ENCODE data around the gene ASPM.
A peak's percentile ranks its signal among the peaks of the same experiment; 100 is the strongest.
"Not testable (repeated sequence)": the region's sequence is repeated elsewhere in the genome, so short reads cannot be mapped to it uniquely, and the experiment has no call there.

Gene ASPM

DNA sequence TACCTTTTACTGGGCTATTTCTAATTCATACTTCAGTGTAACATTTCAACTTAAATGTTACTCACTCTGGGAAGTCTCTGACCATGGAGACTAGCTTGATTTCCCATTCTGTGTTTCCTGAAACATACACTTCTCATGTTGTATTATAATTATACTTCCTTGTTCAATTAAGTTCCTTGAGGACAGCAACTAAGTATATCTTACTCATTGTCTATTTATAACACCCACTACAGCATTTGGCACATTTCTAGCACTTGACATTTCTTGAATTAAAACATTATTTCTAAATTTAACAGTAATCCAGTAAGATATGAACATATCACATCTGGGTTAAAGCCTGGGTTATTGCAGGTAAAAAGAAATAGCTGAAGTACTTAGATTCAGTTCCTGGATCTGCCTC, 47.0 kb downstream of the ASPM start:
- no peaks in the 10 kb centered on the region for H3K9me3 ChIP-seq (ENCODE audit: insufficient read depth, low read depth, low read length)
- no peak overlapping the region for H2AK5ac ChIP-seq (ENCODE audit: low read length)
- H2AFZ ChIP-seq (ENCODE audit: insufficient read depth, low read length, poor library complexity): no peak overlapping the region
- DNase-seq: no peak
- no peak overlapping the region for H3K4ac ChIP-seq (ENCODE audit: low read depth, low read length)
- H3K9ac ChIP-seq (ENCODE audit: low read length): no peak overlapping the region
- no peaks in the 10 kb centered on the region for H3K79me2 ChIP-seq (ENCODE audit: control insufficient read depth, insufficient read depth, low read length, poor library complexity)
- peaks cover 0 to 5% of the 10 kb centered on the region in 2 experiments for H3K36me3 ChIP-seq (ENCODE audit: control insufficient read depth in 1 of 2, insufficient read depth in 2 of 2, low read length in 2 of 2)
- H3K4me2 ChIP-seq (ENCODE audit: low read length): no peak overlapping the region
- H3K23ac ChIP-seq (ENCODE audit: low read length): no peak overlapping the region
- H3K18ac ChIP-seq (ENCODE audit: low read length): no peak overlapping the region
- H2BK5ac ChIP-seq (ENCODE audit: low read depth, low read length, poor library complexity): no peak overlapping the region
- no peak overlapping the region for H3K14ac ChIP-seq (ENCODE audit: low read length)
- H2BK120ac ChIP-seq (ENCODE audit: insufficient read depth, low read length, poor library complexity): no peak overlapping the region
- H4K8ac ChIP-seq (ENCODE audit: low read depth, low read length): no peak overlapping the region
- H3K27me3 ChIP-seq (ENCODE audit: insufficient read depth, low read length): no peaks in the 10 kb centered on the region
- no peak overlapping the region for H4K91ac ChIP-seq (ENCODE audit: low read depth, low read length)
- no peak overlapping the region for H3K27ac ChIP-seq (ENCODE audit: low read depth, low read length)
- H3K4me1 ChIP-seq (ENCODE audit: control insufficient read depth in 1 of 2, insufficient read depth in 2 of 2, low read length in 2 of 2): no peaks in the 10 kb centered on the region
- H3K4me3 ChIP-seq (ENCODE audit: low read depth, low read length): no peak overlapping the region
- H2BK12ac ChIP-seq (ENCODE audit: low read length): no peak overlapping the region
- no peaks in the 10 kb centered on the region for H3K79me1 ChIP-seq (ENCODE audit: low read length)
- no peak overlapping the region for H4K12ac ChIP-seq (ENCODE audit: low read depth, low read length)

DNA sequence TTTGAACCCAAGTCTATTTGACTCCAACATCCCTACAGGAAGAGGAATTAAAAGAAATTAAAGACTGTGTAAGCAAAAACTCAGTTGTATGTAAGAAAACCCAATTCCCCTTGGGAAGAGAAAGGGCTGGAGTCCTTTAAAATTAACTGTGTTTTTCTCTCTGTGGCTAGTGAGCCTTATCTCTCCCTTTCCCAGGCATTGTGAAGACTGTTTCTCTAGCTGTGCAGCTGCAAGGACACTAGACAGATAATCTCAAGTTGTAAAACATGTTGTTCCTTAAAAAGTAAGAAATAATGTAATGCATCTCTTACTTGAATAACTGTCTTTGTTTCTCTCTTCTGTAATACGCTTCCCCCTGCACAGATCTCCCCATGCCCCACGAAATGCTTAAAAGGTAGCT, 49.5 kb downstream of the ASPM start:
- not testable (repeated sequence) for H2BK12ac ChIP-seq (ENCODE audit: low read length); H3K79me1 ChIP-seq (ENCODE audit: low read length); H4K12ac ChIP-seq (ENCODE audit: low read depth, low read length); H4K91ac ChIP-seq (ENCODE audit: low read depth, low read length); H3K36me3 ChIP-seq (ENCODE audit: control insufficient read depth in 1 of 2, insufficient read depth in 2 of 2, low read length in 2 of 2); H3K4me2 ChIP-seq (ENCODE audit: low read length); H3K9ac ChIP-seq (ENCODE audit: low read length); H3K4me3 ChIP-seq (ENCODE audit: low read depth, low read length); H3K14ac ChIP-seq (ENCODE audit: low read length); DNase-seq; H3K79me2 ChIP-seq (ENCODE audit: control insufficient read depth, insufficient read depth, low read length, poor library complexity); H4K8ac ChIP-seq (ENCODE audit: low read depth, low read length); H3K4ac ChIP-seq (ENCODE audit: low read depth, low read length); H2AK5ac ChIP-seq (ENCODE audit: low read length); H3K23ac ChIP-seq (ENCODE audit: low read length); H3K4me1 ChIP-seq (ENCODE audit: control insufficient read depth in 1 of 2, insufficient read depth in 2 of 2, low read length in 2 of 2); H2AFZ ChIP-seq (ENCODE audit: insufficient read depth, low read length, poor library complexity); H3K27me3 ChIP-seq (ENCODE audit: insufficient read depth, low read length); H2BK120ac ChIP-seq (ENCODE audit: insufficient read depth, low read length, poor library complexity); H3K27ac ChIP-seq (ENCODE audit: low read depth, low read length); H3K18ac ChIP-seq (ENCODE audit: low read length); H2BK5ac ChIP-seq (ENCODE audit: low read depth, low read length, poor library complexity); H3K9me3 ChIP-seq (ENCODE audit: insufficient read depth, low read depth, low read length)
- WGBS (ENCODE audit: extremely low coverage, insufficient coverage, insufficient read length): no CpG with 5 or more reads among the region's 2 CpGs

DNA sequence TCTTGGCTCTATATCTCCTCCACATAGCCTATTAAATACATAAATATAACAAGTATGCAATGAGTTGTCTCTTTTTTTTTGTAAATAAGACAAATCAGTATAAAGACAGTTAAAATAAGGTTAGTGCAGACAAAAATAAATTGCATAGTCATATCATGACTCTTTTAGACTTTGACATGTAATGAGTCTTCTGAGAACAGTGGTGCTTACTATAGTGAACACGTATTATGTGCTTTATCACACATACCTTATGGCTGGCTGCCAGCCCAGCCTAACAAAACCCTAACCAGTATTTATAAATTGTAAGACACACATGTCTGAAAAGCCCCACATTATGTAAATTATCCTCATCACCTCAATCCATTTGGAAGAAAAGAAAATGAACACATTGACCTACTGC, 50.3 kb downstream of the ASPM start:
- no peak overlapping the region for H4K12ac ChIP-seq (ENCODE audit: low read depth, low read length)
- H3K9me3 ChIP-seq (ENCODE audit: insufficient read depth, low read depth, low read length): no peaks in the 10 kb centered on the region
- H3K36me3 ChIP-seq (ENCODE audit: control insufficient read depth in 1 of 2, insufficient read depth in 2 of 2, low read length in 2 of 2): no peaks in the 10 kb centered on the region
- H2AFZ ChIP-seq (ENCODE audit: insufficient read depth, low read length, poor library complexity): no peak overlapping the region
- H2AK5ac ChIP-seq (ENCODE audit: low read length): no peak overlapping the region
- no CpG with 5 or more reads among the region's 1 CpG for WGBS (ENCODE audit: extremely low coverage, insufficient coverage, insufficient read length)
- no peak overlapping the region for H3K18ac ChIP-seq (ENCODE audit: low read length)
- no peak overlapping the region for H2BK120ac ChIP-seq (ENCODE audit: insufficient read depth, low read length, poor library complexity)
- no peak overlapping the region for H3K9ac ChIP-seq (ENCODE audit: low read length)
- no peak overlapping the region for H4K8ac ChIP-seq (ENCODE audit: low read depth, low read length)
- H3K14ac ChIP-seq (ENCODE audit: low read length): no peak overlapping the region
- no peaks in the 10 kb centered on the region for H3K4me1 ChIP-seq (ENCODE audit: control insufficient read depth in 1 of 2, insufficient read depth in 2 of 2, low read length in 2 of 2)
- no peaks in the 10 kb centered on the region for H3K79me1 ChIP-seq (ENCODE audit: low read length)
- H3K23ac ChIP-seq (ENCODE audit: low read length): no peak overlapping the region
- no peak for DNase-seq
- no peak overlapping the region for H3K4me3 ChIP-seq (ENCODE audit: low read depth, low read length)
- no peak overlapping the region for H3K27ac ChIP-seq (ENCODE audit: low read depth, low read length)
- no peak overlapping the region for H4K91ac ChIP-seq (ENCODE audit: low read depth, low read length)
- no peaks in the 10 kb centered on the region for H3K27me3 ChIP-seq (ENCODE audit: insufficient read depth, low read length)
- no peak overlapping the region for H3K4me2 ChIP-seq (ENCODE audit: low read length)
- H3K4ac ChIP-seq (ENCODE audit: low read depth, low read length): no peak overlapping the region
- H2BK12ac ChIP-seq (ENCODE audit: low read length): no peak overlapping the region
- H3K79me2 ChIP-seq (ENCODE audit: control insufficient read depth, insufficient read depth, low read length, poor library complexity): no peaks in the 10 kb centered on the region
- H2BK5ac ChIP-seq (ENCODE audit: low read depth, low read length, poor library complexity): no peak overlapping the region

DNA sequence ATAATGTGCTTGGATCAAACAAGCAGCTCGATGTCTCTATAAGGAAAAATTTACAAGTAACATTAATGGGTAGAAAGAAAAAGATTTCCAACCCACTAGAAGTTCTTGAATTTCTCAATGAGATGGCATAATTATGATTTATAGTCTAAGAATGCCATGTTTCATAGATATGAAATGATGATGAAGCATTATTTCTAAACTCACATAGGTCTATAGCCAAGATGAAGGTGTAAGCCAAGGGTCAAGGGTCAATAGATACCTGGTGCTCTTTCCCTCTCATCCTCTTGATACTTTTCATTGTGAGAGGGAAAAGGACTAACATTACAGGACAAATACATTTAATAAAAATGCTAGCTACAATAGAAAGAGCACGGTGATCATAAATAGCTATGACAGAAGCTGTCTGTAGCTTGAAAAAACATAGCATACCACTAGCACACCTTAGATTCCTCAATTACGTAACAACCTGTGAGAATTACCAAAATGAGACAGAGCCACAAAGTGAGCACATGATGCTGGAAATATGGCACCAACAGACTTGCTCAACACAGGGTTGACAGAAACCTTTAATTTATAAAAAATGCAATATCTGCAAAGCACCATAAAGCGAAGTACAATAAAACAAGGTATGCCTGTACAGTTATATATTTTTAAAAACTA, 53.1 kb downstream of the ASPM start:
- Histone ChIP-seq H3K4me3 (ENCODE audit: low read depth, low read length) (no peak overlapping the region), H3K14ac (ENCODE audit: low read length) (no peak overlapping the region), H3K36me3 (ENCODE audit: control insufficient read depth in 1 of 2, insufficient read depth in 2 of 2, low read length in 2 of 2) (peaks cover 0 to 1% of the 10 kb centered on the region in 2 experiments), H3K27ac (ENCODE audit: low read depth, low read length) (no peak overlapping the region), H3K4me2 (ENCODE audit: low read length) (no peak overlapping the region), H3K9ac (ENCODE audit: low read length) (no peak overlapping the region), H2BK12ac (ENCODE audit: low read length) (no peak overlapping the region), H3K4ac (ENCODE audit: low read depth, low read length) (no peak overlapping the region), H2BK5ac (ENCODE audit: low read depth, low read length, poor library complexity) (no peak overlapping the region), H3K23ac (ENCODE audit: low read length) (no peak overlapping the region), H3K18ac (ENCODE audit: low read length) (no peak overlapping the region), H3K4me1 (ENCODE audit: control insufficient read depth in 1 of 2, insufficient read depth in 2 of 2, low read length in 2 of 2) (no peaks in the 10 kb centered on the region), H3K27me3 (ENCODE audit: insufficient read depth, low read length) (no peaks in the 10 kb centered on the region), H4K8ac (ENCODE audit: low read depth, low read length) (no peak overlapping the region), H3K79me1 (ENCODE audit: low read length) (no peaks in the 10 kb centered on the region), H2AK5ac (ENCODE audit: low read length) (no peak overlapping the region), H2BK120ac (ENCODE audit: insufficient read depth, low read length, poor library complexity) (no peak overlapping the region), H2AFZ (ENCODE audit: insufficient read depth, low read length, poor library complexity) (no peak overlapping the region), H4K91ac (ENCODE audit: low read depth, low read length) (no peak overlapping the region), H3K9me3 (ENCODE audit: insufficient read depth, low read depth, low read length) (no peaks in the 10 kb centered on the region), H3K79me2 (ENCODE audit: control insufficient read depth, insufficient read depth, low read length, poor library complexity) (no peaks in the 10 kb centered on the region), H4K12ac (ENCODE audit: low read depth, low read length) (no peak overlapping the region)
- no CpG with 5 or more reads among the region's 4 CpGs for WGBS (ENCODE audit: extremely low coverage, insufficient coverage, insufficient read length)
- DNase-seq: peak in 1 of 2 donors; percentile 51

Data from trophoblast cell (in vitro differentiated cells and primary cell).